Fibroblast of the aortic adventitia (primary cell): ENCODE measurements around the gene NME7. TPM values are rescaled to one million over a fixed set of nuclear protein-coding genes. Genes with fewer than 3 reads are reported as not detected.
"Not testable (repeated sequence)": the region's sequence is repeated elsewhere in the genome, so short reads cannot be mapped to it uniquely, and the experiment has no call there.

Experiments
- DNase-seq: peaks from one replicate; pipeline ENCODE4 v3.0.0-alpha.2; 2010; ENCODE audit warnings: low read depth
- H3K4me3 ChIP-seq: 2 replicates; pipeline ENCODE4 v1.5.1; 2011; ENCODE audit warnings: low read depth, mild to moderate bottlenecking, control low read depth, low read length, moderate library complexity
- total RNA-seq: library from RNA; depleted of rRNA; stranded (reverse); fragments of >200 nt; gene quantifications from 2 replicates; pipeline ENCODE4 v1.2.3, GENCODE V29; 2012; ENCODE audit warnings: low replicate concordance
- TF ChIP-seq, protein P1 (sequence below): IDR thresholded peaks from 2 replicates; pipeline ENCODE4 v1.5.1; 2011; ENCODE audit warnings: mild to moderate bottlenecking, low read length, control low read depth, inconsistent platforms; ENCODE audit not compliant: insufficient read depth

The NME7 gene
- total RNA-seq, 1 donor = 36.0 TPM

- TF ChIP-seq, protein P1, sequence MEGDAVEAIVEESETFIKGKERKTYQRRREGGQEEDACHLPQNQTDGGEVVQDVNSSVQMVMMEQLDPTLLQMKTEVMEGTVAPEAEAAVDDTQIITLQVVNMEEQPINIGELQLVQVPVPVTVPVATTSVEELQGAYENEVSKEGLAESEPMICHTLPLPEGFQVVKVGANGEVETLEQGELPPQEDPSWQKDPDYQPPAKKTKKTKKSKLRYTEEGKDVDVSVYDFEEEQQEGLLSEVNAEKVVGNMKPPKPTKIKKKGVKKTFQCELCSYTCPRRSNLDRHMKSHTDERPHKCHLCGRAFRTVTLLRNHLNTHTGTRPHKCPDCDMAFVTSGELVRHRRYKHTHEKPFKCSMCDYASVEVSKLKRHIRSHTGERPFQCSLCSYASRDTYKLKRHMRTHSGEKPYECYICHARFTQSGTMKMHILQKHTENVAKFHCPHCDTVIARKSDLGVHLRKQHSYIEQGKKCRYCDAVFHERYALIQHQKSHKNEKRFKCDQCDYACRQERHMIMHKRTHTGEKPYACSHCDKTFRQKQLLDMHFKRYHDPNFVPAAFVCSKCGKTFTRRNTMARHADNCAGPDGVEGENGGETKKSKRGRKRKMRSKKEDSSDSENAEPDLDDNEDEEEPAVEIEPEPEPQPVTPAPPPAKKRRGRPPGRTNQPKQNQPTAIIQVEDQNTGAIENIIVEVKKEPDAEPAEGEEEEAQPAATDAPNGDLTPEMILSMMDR = no peak
- H3K4me3 ChIP-seq = no peak overlapping the region
- no peak for DNase-seq
These were observed 241.3 kb downstream of the NME7 start for GRCh38 chr1:169126335-169126734.

DNA sequence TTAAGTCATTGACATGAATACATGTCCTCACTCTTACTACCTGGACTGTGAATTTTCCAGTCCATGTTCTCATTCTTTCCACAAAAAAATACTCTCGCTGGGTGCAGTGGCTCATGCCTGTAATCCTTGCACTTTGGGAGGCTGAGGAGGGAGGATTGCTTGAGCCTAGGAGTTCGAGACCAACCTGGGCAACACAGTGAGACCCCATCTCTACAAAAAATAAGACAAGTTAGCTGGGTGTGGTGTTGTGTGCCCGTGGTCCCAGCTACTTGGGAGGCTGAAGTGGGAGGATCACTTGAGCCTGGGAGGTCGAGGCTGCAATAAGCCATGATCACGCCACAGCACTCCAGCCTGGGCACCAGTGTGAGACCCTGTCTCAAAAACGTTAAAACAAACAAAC, 242.0 kb downstream of the NME7 start:
- H3K4me3 ChIP-seq, DNase-seq: not testable (repeated sequence)

DNA sequence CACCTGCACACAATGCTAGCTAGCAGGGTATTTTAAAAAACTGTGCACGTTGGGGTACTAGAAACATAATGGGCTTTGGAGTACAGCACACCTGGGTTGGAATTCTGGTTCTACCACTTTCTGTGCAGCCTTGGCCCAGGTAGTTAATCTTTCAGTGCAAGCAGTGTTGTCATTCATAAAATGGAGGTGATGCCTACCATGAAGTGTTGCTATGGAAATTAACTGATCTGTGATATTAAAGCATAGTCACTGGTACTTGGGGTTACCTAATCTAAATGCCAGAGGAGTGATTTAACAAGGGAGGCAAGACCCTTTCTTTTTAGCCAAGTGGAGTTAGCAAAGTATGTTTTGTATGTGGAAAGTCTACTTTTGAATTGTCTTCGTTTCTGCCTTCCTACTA, 243.1 kb downstream of the NME7 start:
- no peak overlapping the region for H3K4me3 ChIP-seq
- DNase-seq = no peak
- TF ChIP-seq, protein P1 = no peak

DNA sequence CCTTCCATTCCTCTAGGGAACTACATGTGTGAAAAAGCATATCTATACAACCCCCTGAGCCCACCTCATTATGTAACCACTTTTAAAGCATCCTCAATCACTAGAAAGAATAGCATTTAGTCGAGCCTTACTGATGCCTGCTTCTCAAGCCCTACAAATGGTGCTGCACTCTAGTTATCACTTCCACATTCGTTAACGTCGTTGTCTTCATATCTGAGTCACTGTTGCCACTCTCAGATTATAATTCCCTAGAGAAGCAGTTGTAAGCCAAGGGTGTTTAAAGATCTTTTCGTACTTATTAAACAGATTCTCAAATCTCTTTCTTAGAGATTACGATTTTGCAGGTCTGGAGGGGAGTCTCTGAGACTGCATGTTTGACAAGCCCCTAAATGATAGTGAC, 244.6 kb downstream of the NME7 start:
- DNase-seq = no peak
- H3K4me3 ChIP-seq = no peak overlapping the region
- TF ChIP-seq, protein P1 = no peak

- no peak for DNase-seq
- no peak overlapping the region for H3K4me3 ChIP-seq
- TF ChIP-seq, protein P1 = no peak
These were observed 246.3 kb downstream of the NME7 start for GRCh38 chr1:169121146-169121923.

GRCh38 chr1:169120066-169120465, 247.5 kb downstream of the NME7 start:
- TF ChIP-seq, protein P1 = no peak
- DNase-seq = no peak
- no peak overlapping the region for H3K4me3 ChIP-seq

GRCh38 chr1:169119405-169119804, 248.2 kb downstream of the NME7 start:
- TF ChIP-seq, protein P1 = no peak
- no peak overlapping the region for H3K4me3 ChIP-seq
- peak; percentile 33 for DNase-seq
